Activated CD4-positive, alpha-beta T cell treated with anti-CD3 and anti-CD28 coated beads, Interleukin-2, amount 10 ng/mL, durations not matched to agents 24 days and 14 days (primary cell): ENCODE measurements around the gene MRPS22. TPM values are rescaled to one million over a fixed set of nuclear protein-coding genes. Genes with fewer than 3 reads are reported as not detected.

Experiments used
- DNase-seq: peaks from one replicate; pipeline ENCODE4 v3.0.0; 2022
- H3K27ac Mint-ChIP-seq: one replicate; pipeline ENCODE4 v1.8.0; 2022; ENCODE audit warnings: mild to moderate bottlenecking, mixed read lengths
- H3K27me3 Mint-ChIP-seq: one replicate; pipeline ENCODE4 v1.8.0; 2022; ENCODE audit warnings: mixed read lengths
- H3K36me3 Mint-ChIP-seq: one replicate; pipeline ENCODE4 v1.8.0; 2022; ENCODE audit warnings: low read depth, mild to moderate bottlenecking, mixed read lengths
- H3K4me1 Mint-ChIP-seq: one replicate; pipeline ENCODE4 v1.8.0; 2021; ENCODE audit warnings: mixed read lengths
- H3K4me3 Mint-ChIP-seq: one replicate; pipeline ENCODE4 v1.8.0; 2022; ENCODE audit warnings: mild to moderate bottlenecking, moderate library complexity, mixed read lengths
- H3K9me3 Mint-ChIP-seq: one replicate; pipeline ENCODE4 v1.8.0; 2021; ENCODE audit warnings: mixed read lengths
- intact Hi-C: fragments of 100-400 bp; cut with micrococcal nuclease; formaldehyde crosslinking; loops from one replicate; pipeline ENCODE4 v1.15.1; 2023
- total RNA-seq: library from RNA; stranded (reverse); gene quantifications from 2 replicates; pipeline ENCODE4 v1.2.3, GENCODE V29; 2022

The MRPS22 gene
- total RNA-seq, result 55.8 and 59.7 TPM in 2 replicates

DNA sequence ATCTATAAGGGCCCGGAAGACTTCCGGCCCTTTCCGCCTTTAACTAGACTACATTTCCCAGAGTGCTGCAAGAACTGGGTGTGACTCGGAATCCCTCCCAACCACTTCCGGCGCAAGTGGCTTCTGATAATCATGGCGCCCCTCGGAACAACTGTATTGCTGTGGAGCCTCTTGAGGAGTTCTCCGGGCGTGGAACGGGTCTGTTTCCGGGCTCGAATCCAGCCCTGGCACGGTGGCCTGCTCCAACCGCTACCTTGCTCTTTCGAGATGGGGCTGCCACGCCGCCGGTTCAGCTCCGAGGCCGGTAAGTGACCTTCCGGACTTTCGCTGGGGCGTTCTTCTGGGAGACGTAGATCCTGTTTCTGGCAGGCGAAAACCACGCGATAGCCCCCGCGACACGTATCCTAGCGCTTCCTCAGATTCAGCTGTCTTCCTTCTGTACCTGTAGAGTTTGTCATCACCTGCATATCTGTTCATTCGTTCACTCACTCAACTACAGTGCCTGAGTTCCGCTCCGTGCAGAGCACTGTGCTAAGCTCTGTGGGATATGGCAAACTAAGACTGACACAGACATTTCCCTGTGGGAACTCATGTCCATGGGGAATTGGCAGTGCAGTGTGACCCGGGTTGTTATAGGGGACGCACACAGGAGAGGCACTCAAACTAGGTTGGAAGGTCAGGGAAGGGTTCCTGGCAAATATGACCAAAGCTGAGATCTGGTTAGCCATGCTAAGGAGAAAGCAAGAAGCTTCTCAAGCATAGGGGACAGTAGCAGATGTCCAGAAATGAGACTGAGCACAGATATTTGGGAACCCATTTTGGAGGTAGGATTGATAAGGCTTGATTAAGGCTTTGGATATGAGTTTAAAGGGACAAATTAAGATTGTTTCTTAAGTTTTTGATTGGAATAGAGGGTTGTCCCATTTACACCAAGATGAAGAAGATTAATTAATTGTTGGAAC lies at the start of gene MRPS22:
MRPS22 (plus strand) TSS at position 126 of the 962 bp plus-strand sequence; CDS start at position 133, 7 bp downstream.
- DNase-seq, result peak; percentile 95

DNA sequence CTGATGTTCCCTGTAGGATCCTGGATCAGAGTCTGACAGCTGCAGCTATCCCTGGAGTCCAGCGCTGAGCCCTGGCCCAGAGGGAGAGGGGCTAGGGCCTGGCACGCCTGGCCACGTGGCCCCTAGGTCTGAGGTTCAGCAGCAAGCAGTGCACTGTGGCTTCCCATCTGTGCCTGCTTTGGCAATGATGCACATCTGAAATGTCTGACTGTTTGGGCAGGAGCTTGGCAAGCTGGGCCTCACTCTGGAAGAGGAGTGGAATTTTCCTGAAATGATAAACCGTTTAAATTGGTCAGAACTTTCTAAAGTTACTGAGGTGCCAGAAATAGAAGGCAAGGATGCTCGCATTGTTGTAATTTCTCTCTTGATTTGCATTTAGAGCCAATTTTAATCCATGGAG lies 48.8 kb upstream of the MRPS22 start:
- intact Hi-C loops, result no loop called here

More for the DNA sequence above, at the start of gene MRPS22:
- intact Hi-C loops, result loop anchor here (1.0 to 10.0 kb wide), 4 partner anchors 14 to 509 kb away; partner anchors contain the start of genes COPB2, NMNAT3 and PIK3CB
- peak within 1 kb of the TSS; percentile 20 for H3K4me3 Mint-ChIP-seq
- H3K27me3 Mint-ChIP-seq, result no peaks in the 10 kb centered on the region
- H3K36me3 Mint-ChIP-seq, result peaks cover 11% of the 10 kb centered on the region
- peaks cover 6% of the 10 kb centered on the region for H3K9me3 Mint-ChIP-seq
- no peak within 1 kb of the TSS for H3K27ac Mint-ChIP-seq
- H3K4me1 Mint-ChIP-seq, result peaks cover 13% of the 10 kb centered on the region

DNA sequence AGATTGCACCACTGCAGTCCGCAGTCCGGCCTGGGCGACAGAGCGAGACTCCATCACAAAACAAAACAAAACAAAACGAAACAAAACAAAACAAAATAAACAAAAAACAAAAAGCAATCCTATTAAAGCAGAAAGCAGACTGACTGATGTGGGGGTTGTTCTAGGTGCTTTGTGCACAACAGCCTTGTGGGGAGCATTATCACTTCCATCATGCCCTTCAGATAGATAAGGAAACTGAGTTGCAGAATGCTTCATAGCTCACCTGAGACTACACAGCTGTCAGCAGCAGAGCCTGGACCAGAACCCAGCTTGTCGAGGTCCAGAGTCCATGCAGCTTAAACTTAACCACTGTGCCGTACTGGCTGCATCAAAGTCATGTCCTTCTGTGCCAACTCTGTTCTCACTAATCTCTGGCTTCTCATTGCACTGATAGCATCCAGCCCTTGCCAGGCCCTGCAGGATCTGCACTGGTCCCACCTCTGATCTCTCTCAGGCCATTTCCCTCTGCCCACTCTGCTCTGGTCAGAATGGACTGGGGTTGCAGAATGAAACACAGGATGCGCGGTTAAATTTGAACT lies 47.6 kb upstream of the MRPS22 start:
- H3K9me3 Mint-ChIP-seq, result no peaks in the 10 kb centered on the region
- H3K27ac Mint-ChIP-seq, result no peak overlapping the region
- no peak for DNase-seq
- H3K4me3 Mint-ChIP-seq, result no peak overlapping the region
- no peaks in the 10 kb centered on the region for H3K4me1 Mint-ChIP-seq
- H3K36me3 Mint-ChIP-seq, result no peaks in the 10 kb centered on the region
- peaks cover 5% of the 10 kb centered on the region for H3K27me3 Mint-ChIP-seq
- intact Hi-C loops, result no loop called here

More for the DNA sequence above, 48.8 kb upstream of the MRPS22 start:
- DNase-seq, result no peak
- no peak overlapping the region for H3K27ac Mint-ChIP-seq
- no peaks in the 10 kb centered on the region for H3K4me1 Mint-ChIP-seq
- no peak overlapping the region for H3K4me3 Mint-ChIP-seq
- no peaks in the 10 kb centered on the region for H3K9me3 Mint-ChIP-seq
- peaks cover 5% of the 10 kb centered on the region for H3K27me3 Mint-ChIP-seq
- no peaks in the 10 kb centered on the region for H3K36me3 Mint-ChIP-seq

DNA sequence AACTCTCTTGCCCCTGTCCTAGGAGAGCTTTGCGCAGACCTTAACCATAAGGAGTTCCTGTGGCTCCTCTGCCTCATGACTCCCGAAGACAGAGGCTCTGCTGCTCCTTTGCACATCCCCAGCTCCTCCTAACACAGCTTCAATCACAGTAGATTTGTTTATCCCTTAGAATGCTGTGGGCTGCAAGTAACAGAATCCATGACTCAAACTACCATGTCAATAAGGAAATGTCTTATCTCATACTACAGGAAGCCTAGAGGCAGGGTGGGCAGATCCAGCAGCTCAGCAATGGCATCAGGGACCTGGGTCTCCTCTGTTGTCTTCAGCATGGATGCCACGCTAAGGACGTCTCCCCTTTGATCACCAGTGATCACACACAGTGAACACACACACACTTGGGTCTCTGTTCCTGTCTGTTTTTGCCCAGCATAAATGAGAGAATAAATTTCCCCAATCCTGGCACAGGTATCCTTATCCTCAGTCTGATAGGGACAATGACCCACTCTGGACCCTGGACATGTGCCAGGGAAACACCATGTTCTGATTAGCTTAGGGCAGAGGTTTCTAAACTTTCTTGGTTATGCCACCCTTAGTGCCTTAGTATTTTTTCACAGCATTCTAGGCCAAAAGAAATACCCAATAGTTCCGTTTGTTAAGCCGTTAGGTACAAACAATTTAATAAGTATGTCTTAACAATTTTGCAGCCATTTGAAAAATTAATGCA lies 46.1 kb upstream of the MRPS22 start:
- no peaks in the 10 kb centered on the region for H3K36me3 Mint-ChIP-seq
- H3K9me3 Mint-ChIP-seq, result no peaks in the 10 kb centered on the region
- H3K27ac Mint-ChIP-seq, result no peak overlapping the region
- H3K4me3 Mint-ChIP-seq, result no peak overlapping the region
- peaks cover 8% of the 10 kb centered on the region for H3K4me1 Mint-ChIP-seq
- DNase-seq, result no peak
- H3K27me3 Mint-ChIP-seq, result peaks cover 5% of the 10 kb centered on the region
- intact Hi-C loops, result no loop called here

DNA sequence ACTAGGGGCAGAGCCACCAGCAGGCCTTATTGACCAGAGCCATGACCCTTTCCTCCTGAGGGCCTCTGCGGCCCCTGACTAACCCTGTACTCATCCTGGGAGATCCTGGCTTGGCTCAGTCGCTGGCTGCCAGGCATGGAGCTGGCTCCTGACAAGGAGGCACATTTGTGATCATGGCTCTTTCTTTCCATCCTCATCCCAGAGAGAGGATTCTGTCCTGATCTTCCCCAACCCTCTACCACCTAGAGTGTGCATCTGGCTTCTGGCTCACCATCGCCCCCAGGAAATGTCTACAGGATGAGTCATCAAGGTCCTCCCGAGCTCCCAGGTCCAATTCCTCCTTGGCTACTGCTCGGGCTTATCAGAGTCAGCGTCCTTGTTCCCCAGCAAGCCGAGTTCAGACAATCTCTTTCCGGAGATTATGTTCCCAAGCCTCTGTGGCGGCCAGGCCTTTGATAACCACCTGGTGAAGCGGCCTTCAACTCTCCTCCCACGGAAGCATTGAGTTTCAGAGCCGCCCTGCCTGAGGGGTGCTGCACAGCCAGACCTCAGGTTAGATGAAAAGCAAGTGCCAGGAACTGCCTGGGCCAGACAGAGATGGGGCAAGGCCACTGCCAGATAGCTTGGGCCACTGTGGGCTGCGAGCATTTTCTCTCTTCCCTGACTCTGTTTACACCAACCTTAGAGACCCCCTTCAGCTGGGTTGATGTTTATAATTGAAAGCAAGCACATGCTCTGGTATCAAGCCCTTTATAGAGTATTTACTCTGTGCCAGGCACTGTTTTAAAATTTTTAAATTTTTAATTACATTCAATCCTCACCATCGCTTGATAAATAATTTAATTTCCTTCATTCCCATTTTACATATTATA lies 44.3 kb upstream of the MRPS22 start:
- no peak for DNase-seq
- H3K4me1 Mint-ChIP-seq, result peaks cover 13% of the 10 kb centered on the region
- H3K27ac Mint-ChIP-seq, result no peak overlapping the region
- intact Hi-C loops, result no loop called here
- H3K4me3 Mint-ChIP-seq, result no peak overlapping the region
- no peaks in the 10 kb centered on the region for H3K27me3 Mint-ChIP-seq
- H3K36me3 Mint-ChIP-seq, result no peaks in the 10 kb centered on the region
- no peaks in the 10 kb centered on the region for H3K9me3 Mint-ChIP-seq

DNA sequence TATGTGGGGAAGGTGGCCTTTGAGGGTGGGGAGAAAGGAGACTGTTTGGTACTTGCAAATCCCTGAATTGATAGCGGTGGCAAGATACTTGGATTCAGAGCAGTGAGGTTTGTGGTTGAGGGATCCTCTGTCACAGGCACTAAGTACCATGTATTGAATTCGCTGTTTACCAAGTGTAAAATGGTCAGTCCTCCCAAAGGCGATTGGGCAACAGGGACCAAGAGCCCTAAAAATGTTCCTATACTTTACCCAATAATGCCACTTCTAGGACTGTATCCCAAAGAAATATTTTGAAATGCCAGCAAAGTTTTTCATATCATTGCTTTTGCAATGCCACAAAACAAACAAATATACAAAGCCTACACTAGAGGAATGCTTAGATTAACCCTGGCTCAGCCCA lies 43.4 kb upstream of the MRPS22 start:
- Mint-ChIP-seq H3K27ac (no peak overlapping the region), H3K36me3 (no peaks in the 10 kb centered on the region), H3K4me1 (peaks cover 15% of the 10 kb centered on the region), H3K27me3 (no peaks in the 10 kb centered on the region), H3K9me3 (no peaks in the 10 kb centered on the region), H3K4me3 (no peak overlapping the region)
- no peak for DNase-seq
- intact Hi-C loops, result no loop called here

DNA sequence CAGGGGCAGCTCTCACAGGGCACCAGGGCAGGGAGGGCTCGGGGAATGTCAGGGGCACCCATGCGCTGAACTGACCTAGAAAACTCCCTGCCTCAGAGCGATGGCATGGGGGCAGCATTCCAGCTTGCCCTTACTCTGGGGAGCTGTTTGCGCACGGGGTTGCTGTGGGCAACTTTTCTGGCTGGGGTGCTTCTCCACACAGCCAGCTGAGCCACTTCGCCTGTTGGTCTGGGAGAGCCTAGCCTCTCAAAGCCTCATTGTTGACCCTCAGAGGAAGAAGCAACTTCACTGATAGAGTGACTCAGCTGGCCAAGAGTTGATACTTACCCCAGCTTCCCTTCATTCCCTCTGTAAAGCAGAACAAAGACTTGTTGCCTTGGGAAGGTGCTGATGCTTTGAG lies 42.6 kb upstream of the MRPS22 start:
- Mint-ChIP-seq H3K27me3 (no peaks in the 10 kb centered on the region), H3K4me3 (no peak overlapping the region), H3K4me1 (peaks cover 15% of the 10 kb centered on the region), H3K9me3 (no peaks in the 10 kb centered on the region), H3K36me3 (no peaks in the 10 kb centered on the region), H3K27ac (no peak overlapping the region)
- DNase-seq, result no peak
- intact Hi-C loops, result no loop called here

DNA sequence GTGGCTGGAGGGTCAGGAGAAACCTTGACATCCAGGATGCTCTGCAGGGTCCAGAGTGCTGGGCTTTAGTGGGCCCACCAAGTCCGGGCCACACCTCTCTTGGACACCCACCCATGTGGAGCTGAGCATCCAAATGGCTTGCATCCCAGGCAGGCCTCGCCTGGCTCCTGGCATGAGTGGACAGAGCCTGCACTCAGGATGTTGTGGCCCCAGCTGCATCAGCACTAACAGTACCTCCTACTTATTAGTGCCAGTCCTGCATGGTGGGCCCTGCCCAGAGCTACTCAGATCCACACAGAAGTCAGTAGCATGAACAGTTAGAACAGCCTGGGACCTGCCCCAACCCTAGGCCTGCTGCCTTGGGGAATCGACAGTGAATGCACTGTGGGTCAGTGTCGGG lies 42.2 kb upstream of the MRPS22 start:
- no peak for DNase-seq
- no peak overlapping the region for H3K4me3 Mint-ChIP-seq
- peaks cover 15% of the 10 kb centered on the region for H3K4me1 Mint-ChIP-seq
- no peaks in the 10 kb centered on the region for H3K27me3 Mint-ChIP-seq
- no peak overlapping the region for H3K27ac Mint-ChIP-seq
- no peaks in the 10 kb centered on the region for H3K9me3 Mint-ChIP-seq
- H3K36me3 Mint-ChIP-seq, result no peaks in the 10 kb centered on the region
- intact Hi-C loops, result no loop called here

DNA sequence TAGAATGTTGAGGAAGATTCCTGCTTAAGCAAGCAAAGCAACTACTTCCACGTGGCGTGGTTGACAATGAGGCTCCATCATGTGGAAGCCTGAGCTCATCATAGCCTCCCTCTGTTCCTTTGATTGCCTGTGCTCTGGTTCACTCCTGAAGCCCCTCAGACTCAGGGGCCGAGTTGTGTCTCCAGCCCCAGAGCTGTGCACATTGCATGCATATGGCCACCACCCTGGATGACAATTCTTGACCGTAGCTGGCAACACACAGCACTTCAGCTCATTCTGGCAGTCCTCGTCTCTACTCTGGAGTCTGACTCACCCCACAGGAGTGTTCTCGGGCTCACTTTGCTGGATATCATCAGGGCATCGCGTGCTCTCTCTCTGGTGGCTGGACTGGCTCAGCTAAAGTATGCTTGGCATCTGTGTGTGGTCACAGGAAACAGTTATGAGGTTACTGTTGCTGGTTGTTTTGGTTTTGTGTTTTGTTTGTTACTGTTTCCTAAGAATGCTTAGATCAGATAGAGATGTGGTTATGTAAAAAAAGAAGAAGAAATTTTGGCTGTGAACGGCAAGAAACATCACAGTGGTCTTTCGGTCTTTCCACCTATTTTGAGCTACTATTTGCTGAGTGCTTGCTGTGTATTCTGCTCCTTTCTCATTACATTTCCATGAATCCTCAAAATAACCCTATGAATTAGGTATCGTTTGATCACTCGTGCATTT lies 41.6 kb upstream of the MRPS22 start:
- Mint-ChIP-seq H3K27me3 (no peaks in the 10 kb centered on the region), H3K4me1 (peaks cover 15% of the 10 kb centered on the region), H3K36me3 (no peaks in the 10 kb centered on the region), H3K9me3 (no peaks in the 10 kb centered on the region), H3K27ac (no peak overlapping the region), H3K4me3 (no peak overlapping the region)
- intact Hi-C loops, result no loop called here
- peak; percentile 70 for DNase-seq

DNA sequence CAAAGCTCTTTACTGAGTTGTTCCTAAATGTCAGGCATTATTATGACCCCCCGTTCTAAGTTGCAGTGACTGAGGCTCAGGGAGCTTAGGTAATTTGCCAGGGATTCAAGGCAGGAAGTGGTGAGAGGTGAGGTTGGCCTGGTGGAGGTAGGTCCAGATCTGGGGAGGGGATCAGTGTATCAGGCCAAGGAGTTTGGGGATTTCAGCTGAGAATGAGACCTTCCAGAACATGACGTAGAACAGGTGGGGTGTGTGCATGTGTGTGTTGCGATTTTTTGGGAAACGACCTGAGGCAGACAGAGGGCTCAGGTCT lies 41.1 kb upstream of the MRPS22 start:
- peak overlapping the region; percentile 4 for H3K4me3 Mint-ChIP-seq
- no peaks in the 10 kb centered on the region for H3K36me3 Mint-ChIP-seq
- intact Hi-C loops, result no loop called here
- H3K9me3 Mint-ChIP-seq, result no peaks in the 10 kb centered on the region
- H3K27ac Mint-ChIP-seq, result no peak overlapping the region
- DNase-seq, result no peak
- no peaks in the 10 kb centered on the region for H3K27me3 Mint-ChIP-seq
- H3K4me1 Mint-ChIP-seq, result peaks cover 15% of the 10 kb centered on the region

DNA sequence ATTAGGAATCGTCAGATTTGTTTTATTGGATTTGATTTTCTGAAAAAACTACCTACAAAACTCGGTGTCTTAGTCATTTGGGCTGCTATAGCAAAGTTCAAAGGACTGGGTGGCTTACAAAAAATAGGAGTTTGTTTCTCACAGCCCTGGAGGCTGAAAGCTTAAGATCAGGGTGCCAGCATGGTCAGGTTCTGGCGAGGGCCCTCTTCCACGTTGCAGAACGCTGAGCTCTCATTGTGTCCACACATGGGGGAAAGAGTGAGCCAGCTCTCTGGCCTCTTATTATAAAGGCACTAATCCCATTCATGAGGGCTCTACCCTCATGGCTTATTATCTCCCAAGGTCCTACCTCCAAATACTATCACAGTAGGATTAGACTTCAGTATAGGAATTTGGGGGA lies 40.6 kb upstream of the MRPS22 start:
- DNase-seq, result no peak
- Mint-ChIP-seq H3K27ac (no peak overlapping the region), H3K27me3 (no peaks in the 10 kb centered on the region), H3K36me3 (no peaks in the 10 kb centered on the region), H3K4me1 (peaks cover 15% of the 10 kb centered on the region), H3K9me3 (no peaks in the 10 kb centered on the region), H3K4me3 (no peak overlapping the region)
- intact Hi-C loops, result no loop called here

DNA sequence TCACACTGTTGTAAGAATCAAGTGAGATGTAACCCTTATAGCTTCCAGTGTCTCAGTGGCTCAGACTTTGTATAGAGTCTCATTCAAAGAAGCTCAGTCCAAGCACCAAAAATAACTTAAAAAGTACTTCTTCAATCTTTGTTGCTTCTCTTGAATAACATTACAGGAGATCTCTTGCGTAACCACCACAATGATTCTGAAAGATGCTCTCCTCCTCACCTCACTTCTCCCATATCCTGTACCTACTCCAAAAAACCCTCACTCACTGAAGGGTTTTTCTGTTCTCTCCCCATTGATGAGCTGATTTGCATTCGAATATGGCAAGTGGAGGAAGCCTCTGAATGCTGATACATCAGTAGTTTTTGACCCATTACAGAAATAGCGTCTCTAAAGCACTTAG lies 39.4 kb upstream of the MRPS22 start:
- Mint-ChIP-seq H3K9me3 (no peaks in the 10 kb centered on the region), H3K36me3 (no peaks in the 10 kb centered on the region), H3K27me3 (no peaks in the 10 kb centered on the region), H3K4me1 (peaks cover 15% of the 10 kb centered on the region), H3K27ac (no peak overlapping the region), H3K4me3 (no peak overlapping the region)
- intact Hi-C loops, result no loop called here
- DNase-seq, result no peak

DNA sequence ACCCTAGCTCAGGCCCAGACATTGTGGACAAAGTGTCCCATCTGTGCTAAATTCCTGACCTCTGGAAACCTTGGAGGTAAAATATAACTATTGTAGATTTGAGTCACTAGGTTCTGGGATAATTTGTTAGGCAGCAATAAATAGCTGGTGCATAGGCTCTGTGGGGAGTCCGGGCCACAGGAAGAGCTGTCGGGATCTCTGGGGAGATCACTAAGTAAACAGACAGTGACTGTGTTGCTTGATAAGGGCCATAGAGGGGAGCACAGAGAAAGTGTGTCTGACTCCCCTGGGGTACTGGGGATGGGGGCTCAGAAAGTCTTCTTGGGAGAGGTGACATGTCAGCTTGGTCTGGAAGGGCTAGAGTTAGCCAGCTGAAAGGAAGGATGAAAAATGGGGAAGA lies 37.7 kb upstream of the MRPS22 start:
- H3K27me3 Mint-ChIP-seq, result no peaks in the 10 kb centered on the region
- no peak for DNase-seq
- no peak overlapping the region for H3K4me3 Mint-ChIP-seq
- no peak overlapping the region for H3K27ac Mint-ChIP-seq
- H3K4me1 Mint-ChIP-seq, result peaks cover 15% of the 10 kb centered on the region
- no peaks in the 10 kb centered on the region for H3K36me3 Mint-ChIP-seq
- H3K9me3 Mint-ChIP-seq, result no peaks in the 10 kb centered on the region
- intact Hi-C loops, result no loop called here
